ENCODE data around the gene FAM240A.

Gene FAM240A

GRCh38 chr3:46614431-46614830 is 2.1 kb downstream of the FAM240A start:
- TF ChIP-seq CTCF (IDR thresholded peaks at IDR 0.05; ENCODE audit: borderline replicate concordance, control extremely low read depth, extremely low read depth, insufficient read depth, missing control alignments): no peak
- in situ Hi-C loops (cut with MboI; ENCODE audit: low sequenced_read_pairs, unreplicated experiment): no loop called here
- no peak for DNase-seq (ENCODE audit: low spot score)

GRCh38 chr3:46615050-46615775 is 2.9 kb downstream of the FAM240A start:
- TF ChIP-seq CTCF (IDR thresholded peaks at IDR 0.05; ENCODE audit: borderline replicate concordance, control extremely low read depth, extremely low read depth, insufficient read depth, missing control alignments): no peak
- DNase-seq (ENCODE audit: low spot score): no peak
- in situ Hi-C loops (cut with MboI; ENCODE audit: low sequenced_read_pairs, unreplicated experiment): no loop called here

- DNase-seq (ENCODE audit: low spot score): no peak
- in situ Hi-C loops (cut with MboI; ENCODE audit: low sequenced_read_pairs, unreplicated experiment): no loop called here
- TF ChIP-seq CTCF (IDR thresholded peaks at IDR 0.05; ENCODE audit: borderline replicate concordance, control extremely low read depth, extremely low read depth, insufficient read depth, missing control alignments): no peak
These were observed 3.7 kb downstream of the FAM240A start for GRCh38 chr3:46615976-46616375.

- no peak for TF ChIP-seq CTCF (IDR thresholded peaks at IDR 0.05; ENCODE audit: borderline replicate concordance, control extremely low read depth, extremely low read depth, insufficient read depth, missing control alignments)
- in situ Hi-C loops (cut with MboI; ENCODE audit: low sequenced_read_pairs, unreplicated experiment): no loop called here
- no peak for DNase-seq (ENCODE audit: low spot score)
These were observed 5.6 kb downstream of the FAM240A start for GRCh38 chr3:46617941-46618340.

- DNase-seq (ENCODE audit: low spot score): no peak
- no peak for TF ChIP-seq CTCF (IDR thresholded peaks at IDR 0.05; ENCODE audit: borderline replicate concordance, control extremely low read depth, extremely low read depth, insufficient read depth, missing control alignments)
- in situ Hi-C loops (cut with MboI; ENCODE audit: low sequenced_read_pairs, unreplicated experiment): no loop called here
These were observed 7.8 kb downstream of the FAM240A start for GRCh38 chr3:46619845-46620778.

- TF ChIP-seq CTCF (IDR thresholded peaks at IDR 0.05; ENCODE audit: borderline replicate concordance, control extremely low read depth, extremely low read depth, insufficient read depth, missing control alignments): no peak
- in situ Hi-C loops (cut with MboI; ENCODE audit: low sequenced_read_pairs, unreplicated experiment): no loop called here
- DNase-seq (ENCODE audit: low spot score): no peak
These were observed 12.2 kb downstream of the FAM240A start for GRCh38 chr3:46624533-46624932.

Measured in GM13976 (cell line).